ENCODE measurements around the gene NTNG1. TPM values are rescaled to one million over a fixed set of nuclear protein-coding genes. Genes with fewer than 3 reads are reported as not detected.

Gene NTNG1
- total RNA-seq, 1 donor from 2014 or later = 9.6 TPM

GRCh38 chr1:107138767-107139445 lies 1.9 kb upstream of the NTNG1 start:
- TF ChIP-seq CTCF (IDR thresholded peaks at IDR 0.05) = no peak
- intact Hi-C loops (cut with DNase I) = no loop called here
- DNase-seq (no peak), ATAC-seq (no peak)
- no peak overlapping the region for H3K27ac ChIP-seq
- H3K4me1 ChIP-seq = peaks cover 17% of the 10 kb centered on the region
- H3K9me3 ChIP-seq = no peaks in the 10 kb centered on the region
- peaks cover 18% of the 10 kb centered on the region for H3K27me3 ChIP-seq (ENCODE audit: low read depth)
- H3K36me3 ChIP-seq = no peaks in the 10 kb centered on the region
- H3K4me3 ChIP-seq = no peak overlapping the region

DNA sequence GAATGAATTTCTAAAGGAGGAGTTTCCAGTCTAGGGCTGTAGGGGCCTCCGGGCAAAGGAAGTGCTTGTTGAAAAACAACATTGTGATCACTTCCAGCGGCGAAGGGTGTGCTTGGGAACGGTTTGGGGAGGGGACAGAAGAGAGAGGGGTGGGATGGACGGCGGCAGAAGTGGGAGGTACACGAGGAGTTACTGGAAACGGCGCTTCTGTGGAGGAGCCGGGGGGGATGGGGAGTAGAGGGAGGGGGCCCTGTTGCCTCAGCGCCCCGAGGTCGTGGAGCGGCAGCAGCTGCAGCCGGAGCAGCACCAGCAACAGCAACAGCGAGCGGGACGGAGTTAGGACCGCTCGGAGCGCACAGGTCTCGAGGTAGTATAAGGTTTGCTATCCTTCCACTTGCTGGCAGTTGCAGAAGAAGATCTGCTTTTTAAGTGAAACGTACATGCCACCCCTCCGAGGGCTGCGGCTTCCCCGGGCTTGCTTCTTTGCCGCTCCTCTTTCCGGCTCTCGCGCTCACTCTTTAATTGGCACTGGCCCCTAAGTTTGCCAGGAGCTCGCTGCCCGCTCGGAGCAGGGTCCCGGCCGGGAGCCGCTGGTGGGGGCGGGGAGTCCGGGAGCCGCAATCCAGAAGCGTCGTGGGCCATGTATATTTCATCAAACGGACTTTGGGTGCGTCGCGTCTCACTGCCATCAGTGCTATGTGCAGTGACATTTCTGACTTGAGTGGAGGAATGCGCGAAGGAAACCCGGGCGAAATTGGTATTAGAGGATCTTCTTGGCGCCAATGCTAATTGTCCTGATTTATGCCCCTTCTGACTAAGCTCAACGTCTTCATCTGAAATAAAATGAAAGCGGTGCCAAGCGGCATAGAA lies 771 bp upstream of the NTNG1 start:
- H3K27me3 ChIP-seq (ENCODE audit: low read depth) = peaks cover 18% of the 10 kb centered on the region
- peak; percentile 63 to 77 for ATAC-seq
- no peaks in the 10 kb centered on the region for H3K9me3 ChIP-seq
- no peaks in the 10 kb centered on the region for H3K36me3 ChIP-seq
- intact Hi-C loops (cut with DNase I) = no loop called here
- H3K4me3 ChIP-seq = peak overlapping the region; percentile 63
- peak; percentile 45 for DNase-seq
- H3K27ac ChIP-seq = peak overlapping the region; percentile 56
- H3K4me1 ChIP-seq = peaks cover 17% of the 10 kb centered on the region
- TF ChIP-seq CTCF (IDR thresholded peaks at IDR 0.05) = no peak

DNA sequence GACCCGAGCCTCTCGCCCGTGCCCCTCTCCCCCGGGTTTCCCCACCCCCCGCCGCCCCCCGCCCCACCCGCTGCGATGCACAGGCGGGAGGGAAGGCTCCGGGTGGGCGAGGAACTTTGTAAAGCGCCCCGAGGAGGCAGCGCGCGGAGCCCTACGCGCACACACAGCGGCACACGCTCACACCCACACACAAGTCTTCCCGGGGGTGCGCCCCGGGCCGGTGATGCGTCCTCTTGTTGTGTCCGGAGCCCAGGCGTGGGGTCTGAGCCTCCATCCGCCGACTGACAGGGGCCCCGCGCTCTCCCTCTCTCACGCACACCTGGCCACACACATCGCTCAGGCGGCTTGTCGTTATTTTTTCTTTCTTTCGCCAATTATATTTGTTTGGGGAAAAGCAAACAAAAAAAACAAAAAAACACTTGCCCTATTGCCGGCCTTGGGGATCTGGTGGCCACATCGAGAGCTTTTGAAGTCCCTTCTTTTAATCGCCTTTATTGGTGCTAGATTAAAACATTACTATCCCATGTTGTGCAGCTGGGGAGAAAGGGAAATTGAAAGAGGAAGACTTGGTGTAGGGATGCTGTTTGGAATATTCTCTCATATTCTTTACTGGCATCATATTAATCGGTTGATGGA lies 770 bp downstream of the NTNG1 start:
- Histone ChIP-seq H3K4me1 (peaks cover 17% of the 10 kb centered on the region), H3K9me3 (no peaks in the 10 kb centered on the region), H3K27me3 (ENCODE audit: low read depth) (peaks cover 21% of the 10 kb centered on the region), H3K4me3 (peak overlapping the region; percentile 63), H3K27ac (peak overlapping the region; percentile 56), H3K36me3 (no peaks in the 10 kb centered on the region)
- no peak for TF ChIP-seq CTCF (IDR thresholded peaks at IDR 0.05)
- ATAC-seq (peak; percentile 46 to 60), DNase-seq (peak; percentile 46)
- intact Hi-C loops (cut with DNase I) = no loop called here

DNA sequence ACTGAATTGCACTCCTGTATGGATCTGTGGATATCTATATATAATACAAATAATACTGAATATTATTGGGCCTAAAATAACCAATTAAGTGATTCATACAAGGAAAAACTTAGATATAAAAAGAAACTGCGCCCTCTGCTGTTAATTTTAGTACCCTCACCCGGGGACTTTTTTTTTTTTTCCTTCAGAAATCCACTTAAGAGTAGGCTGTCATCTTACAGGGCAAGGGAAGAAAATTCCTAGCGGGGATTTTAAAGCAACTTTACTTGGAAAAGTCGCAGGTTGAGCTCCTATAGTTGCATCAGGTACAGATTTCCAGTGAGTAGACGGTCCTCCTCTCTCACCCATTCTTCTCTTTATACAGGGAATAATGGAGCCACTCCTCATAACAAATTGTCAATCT lies 1.3 kb downstream of the NTNG1 start:
- ATAC-seq (peak; percentile 21 to 64), DNase-seq (no peak)
- peak overlapping the region; percentile 63 for H3K4me3 ChIP-seq
- H3K9me3 ChIP-seq = no peaks in the 10 kb centered on the region
- peaks cover 27% of the 10 kb centered on the region for H3K27me3 ChIP-seq (ENCODE audit: low read depth)
- H3K4me1 ChIP-seq = peaks cover 17% of the 10 kb centered on the region
- intact Hi-C loops (cut with DNase I) = no loop called here
- TF ChIP-seq CTCF (IDR thresholded peaks at IDR 0.05) = peak; percentile 70
- no peak overlapping the region for H3K27ac ChIP-seq
- H3K36me3 ChIP-seq = no peaks in the 10 kb centered on the region

- Histone ChIP-seq H3K36me3 (no peaks in the 10 kb centered on the region), H3K27me3 (ENCODE audit: low read depth) (peaks cover 32% of the 10 kb centered on the region), H3K4me3 (no peak overlapping the region), H3K9me3 (no peaks in the 10 kb centered on the region), H3K4me1 (peaks cover 17% of the 10 kb centered on the region), H3K27ac (no peak overlapping the region)
- ATAC-seq (no peak), DNase-seq (no peak)
- TF ChIP-seq CTCF (IDR thresholded peaks at IDR 0.05) = no peak
- intact Hi-C loops (cut with DNase I) = no loop called here
Observed at GRCh38 chr1:107142666-107143065, 1.8 kb downstream of the NTNG1 start.
